Skin epidermis (tissue), 12 donors: Measurements from ENCODE around the gene RPS16.
"Not testable (repeated sequence)": the region's sequence is repeated elsewhere in the genome, so short reads cannot be mapped to it uniquely, and the experiment has no call there.

Source experiments
- H3K27ac ChIP-seq, 21 experiments: fragments of 200-600 bp; sonication (generic) in 11 of 21; one replicate each; pipeline ENCODE4 v1.5.0; 2020; ENCODE audit warnings: mild to moderate bottlenecking in 3 of 21, inconsistent platforms in 2 of 21, moderate library complexity in 2 of 21
- H3K4me3 ChIP-seq, 7 experiments: fragments of 200-600 bp; sonication (generic) in 2 of 7; one replicate each; pipeline ENCODE4 v1.5.0; 2020; ENCODE audit warnings: inconsistent platforms in 2 of 7, mild to moderate bottlenecking in 2 of 7, moderate library complexity in 1 of 7

Gene RPS16

GRCh38 chr19:39463403-39463802, 27.7 kb upstream of the RPS16 start:
- H3K27ac ChIP-seq: no peak overlapping the region
- H3K4me3 ChIP-seq: no peak overlapping the region

GRCh38 chr19:39451257-39451656, 15.5 kb upstream of the RPS16 start:
- not testable (repeated sequence) for H3K27ac ChIP-seq, H3K4me3 ChIP-seq

GRCh38 chr19:39449116-39449797, 13.5 kb upstream of the RPS16 start:
- no peak overlapping the region for H3K4me3 ChIP-seq
- H3K27ac ChIP-seq: no peak overlapping the region

DNA sequence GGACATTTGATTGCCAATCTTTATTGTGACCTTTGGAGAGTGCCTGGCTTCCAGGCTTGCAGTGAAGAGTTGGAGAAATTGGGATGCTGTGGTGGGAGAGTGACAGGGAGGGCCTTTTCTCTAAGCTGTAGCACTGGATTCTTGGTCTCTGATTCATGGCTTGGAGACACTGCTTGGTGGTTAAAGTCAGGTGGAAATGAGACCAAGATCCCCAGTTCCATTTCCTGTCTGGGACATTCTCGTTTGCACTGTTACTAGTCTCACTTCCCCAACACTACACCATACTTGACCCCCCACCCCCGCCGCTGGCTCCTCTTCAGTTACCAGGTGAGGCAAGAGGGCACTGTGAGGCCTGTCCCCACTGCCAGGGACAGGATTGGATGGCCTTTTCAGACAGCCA, 12.5 kb upstream of the RPS16 start:
- peak overlapping the region in 2 of 21 experiments; percentile 21 to 57 for H3K27ac ChIP-seq

DNA sequence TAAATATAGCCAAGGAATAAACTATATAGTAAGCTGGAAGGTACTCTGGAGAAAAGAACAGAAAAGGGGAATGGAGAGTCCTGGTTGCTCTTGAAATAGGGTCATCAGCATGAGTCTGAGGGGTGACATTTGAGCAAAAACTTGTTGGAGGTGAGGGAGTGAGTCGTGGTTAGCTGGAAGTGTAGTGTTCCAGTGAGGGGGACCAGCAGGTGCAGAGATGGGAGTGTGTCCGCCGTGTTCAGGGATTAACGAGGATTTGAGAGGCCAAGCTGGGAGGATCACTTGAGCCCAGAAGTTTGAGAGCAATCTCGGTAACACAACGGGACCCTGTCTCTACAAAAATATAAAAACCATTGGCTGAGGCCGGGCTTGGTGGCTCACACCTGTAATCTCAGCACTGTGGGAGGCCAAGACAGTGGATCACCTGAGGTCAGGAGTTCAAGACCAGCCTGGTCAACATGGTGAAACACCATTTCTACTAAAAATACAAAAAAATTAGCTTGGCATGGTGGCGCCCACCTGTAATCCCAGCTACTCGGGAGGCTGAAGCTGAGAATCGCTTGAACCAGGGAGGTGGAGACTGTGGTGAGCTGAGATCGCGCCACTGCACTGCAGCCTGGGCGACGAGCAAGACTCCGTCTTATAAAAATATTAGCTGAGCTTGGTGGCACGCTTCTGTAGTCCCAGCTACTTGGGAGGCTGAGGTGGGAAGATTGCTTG, 10.8 kb upstream of the RPS16 start:
- H3K4me3 ChIP-seq: peak overlapping the region; percentile 64 to 98 (median 85)
- peak overlapping the region in 17 of 21 experiments; percentile 74 to 97 (median 92) for H3K27ac ChIP-seq

More for the DNA sequence above, 12.5 kb upstream of the RPS16 start:
- H3K4me3 ChIP-seq: no peak overlapping the region

- Histone ChIP-seq H3K27ac (peak within 1 kb of the TSS; percentile 74 to 97 (median 90)), H3K4me3 (peak within 1 kb of the TSS; percentile 64 to 98 (median 85))
These were observed 9.7 kb upstream of the RPS16 start, which contains the start of gene SUPT5H for GRCh38 chr19:39445196-39446111. TSS of gene SUPT5H (plus strand) at chr19:39445582. CDS start at chr19:39445891, 309 bp downstream.

- Histone ChIP-seq H3K4me3 (peak overlapping the region; percentile 64 to 98 (median 85)), H3K27ac (peak overlapping the region; percentile 70 to 97 (median 90))
These were observed 8.9 kb upstream of the RPS16 start for GRCh38 chr19:39444598-39445195.

GRCh38 chr19:39438270-39438934, 2.7 kb upstream of the RPS16 start:
- Histone ChIP-seq H3K27ac (no peak overlapping the region), H3K4me3 (no peak overlapping the region)

- H3K4me3 ChIP-seq: peak overlapping the region; percentile 26 to 99 (median 88)
- H3K27ac ChIP-seq: peak overlapping the region in 20 of 21 experiments; percentile 77 to 98 (median 92)
These were observed 584 bp upstream of the RPS16 start for GRCh38 chr19:39436350-39436716.

DNA sequence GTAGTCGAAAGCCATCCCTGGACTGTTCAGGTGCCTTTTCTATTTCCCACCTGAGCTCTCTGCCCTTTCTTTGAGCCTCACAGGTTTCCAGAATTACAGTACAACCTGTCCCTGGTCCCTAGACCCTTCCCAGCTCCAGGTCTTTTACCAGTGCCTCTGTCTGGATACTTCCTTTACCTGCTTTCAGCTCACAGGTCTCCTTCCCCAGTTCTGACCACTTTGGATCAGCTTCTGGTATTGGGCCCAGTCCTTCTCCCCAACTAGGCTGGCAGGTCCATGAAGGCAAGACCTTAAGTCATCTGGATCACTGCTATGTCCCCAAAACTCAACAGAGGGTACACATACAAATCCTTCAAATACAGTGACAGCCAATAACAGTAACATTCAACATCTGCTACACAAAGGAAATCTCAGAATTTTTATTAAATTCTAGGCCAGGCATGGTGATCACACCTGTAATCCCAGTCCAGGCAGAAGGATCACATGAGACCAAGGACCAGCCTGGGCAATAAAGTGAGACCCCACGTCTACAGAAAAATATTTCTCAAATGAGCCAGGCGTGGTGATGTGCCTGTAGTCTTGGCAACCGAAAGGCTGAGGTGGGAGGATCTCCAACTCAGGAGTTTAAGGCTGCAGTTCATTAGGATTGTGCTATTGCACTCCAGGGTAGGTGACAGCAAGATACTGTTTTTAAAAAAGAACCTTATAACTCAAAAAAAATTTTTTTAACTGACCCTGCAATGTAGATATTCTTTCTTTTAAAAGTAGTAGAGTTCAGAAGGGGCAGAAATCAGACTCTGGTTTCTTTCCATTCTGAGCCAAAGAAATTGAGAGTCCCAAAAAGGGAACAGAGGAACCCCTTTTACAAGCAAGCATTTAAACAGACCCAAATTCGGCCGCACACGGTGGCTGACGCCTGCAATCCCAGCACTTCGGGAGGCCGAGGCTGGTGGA, 1.3 kb downstream of the RPS16 start:
- Histone ChIP-seq H3K4me3 (peak overlapping the region; percentile 61 to 99 (median 88)), H3K27ac (peak overlapping the region in 16 of 21 experiments; percentile 16 to 98 (median 93))

- peak overlapping the region in 11 of 21 experiments; percentile 16 to 98 (median 90) for H3K27ac ChIP-seq
- H3K4me3 ChIP-seq: no peak overlapping the region
These were observed 2.2 kb downstream of the RPS16 start for GRCh38 chr19:39433480-39434079.

DNA sequence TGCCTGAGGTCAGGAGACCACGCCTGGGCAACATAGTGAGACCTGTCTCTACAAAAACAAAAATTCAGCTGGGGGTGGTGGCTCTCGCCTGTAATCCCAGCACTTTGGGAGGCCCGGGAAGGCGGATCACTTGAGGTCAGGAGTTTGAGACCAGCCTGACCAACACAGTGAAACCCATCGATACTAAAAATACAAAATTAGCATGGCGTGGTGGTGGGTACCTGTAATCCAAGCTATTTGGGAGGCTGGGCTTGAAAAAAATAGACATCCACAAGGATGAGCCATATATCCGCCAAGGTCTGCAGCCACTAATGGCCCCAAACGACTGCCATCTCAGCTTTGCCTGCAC, 3.1 kb downstream of the RPS16 start:
- H3K4me3 ChIP-seq: no peak overlapping the region
- H3K27ac ChIP-seq: peak overlapping the region in 3 of 21 experiments; percentile 39 to 98 (median 85)

- Histone ChIP-seq H3K4me3 (no peak overlapping the region), H3K27ac (peak overlapping the region; percentile 43 to 98 (median 82))
These were observed 4.8 kb downstream of the RPS16 start for GRCh38 chr19:39430675-39431593.

DNA sequence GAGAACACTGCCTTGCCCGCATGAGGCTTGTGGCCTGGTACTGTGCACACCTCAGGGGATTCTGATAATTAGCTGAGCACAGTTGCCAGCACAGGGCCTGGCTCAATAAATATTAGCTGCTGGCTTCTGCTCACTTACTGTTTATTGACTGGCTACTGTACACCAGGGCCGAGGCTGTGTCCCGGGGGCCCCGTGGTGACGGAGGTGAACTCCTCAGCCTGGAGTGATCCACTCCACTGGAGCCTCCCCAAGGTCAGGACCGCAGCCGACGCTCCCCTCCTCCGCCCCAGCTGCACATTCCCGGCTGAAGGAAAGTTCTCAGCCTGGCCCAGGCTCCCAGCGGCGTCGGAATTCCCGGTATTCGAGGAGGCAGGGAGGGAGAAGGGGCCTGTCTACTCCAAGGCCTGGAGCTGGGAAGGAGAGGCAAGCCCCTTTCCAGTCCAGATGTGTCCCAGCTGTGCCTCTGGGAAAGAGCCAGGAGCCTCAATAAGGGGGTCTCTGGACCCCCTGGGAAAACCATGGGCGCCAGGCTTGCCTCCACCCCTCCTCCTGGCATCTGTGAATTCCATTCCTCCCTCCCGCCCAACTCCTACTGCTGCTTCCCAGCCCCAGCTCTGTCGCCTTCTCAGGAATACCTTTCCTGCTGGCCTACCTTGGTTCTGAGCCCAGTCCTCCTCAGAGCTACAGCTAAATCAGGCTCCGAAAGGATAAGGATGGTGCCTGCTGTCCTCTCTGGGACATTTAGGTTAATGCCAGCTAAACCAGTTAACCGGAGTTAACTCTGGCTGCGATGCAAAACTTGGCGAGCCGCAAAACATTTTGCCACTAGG, 7.3 kb downstream of the RPS16 start:
- no peak overlapping the region for H3K4me3 ChIP-seq
- peak overlapping the region in 20 of 21 experiments; percentile 14 to 85 (median 66) for H3K27ac ChIP-seq

DNA sequence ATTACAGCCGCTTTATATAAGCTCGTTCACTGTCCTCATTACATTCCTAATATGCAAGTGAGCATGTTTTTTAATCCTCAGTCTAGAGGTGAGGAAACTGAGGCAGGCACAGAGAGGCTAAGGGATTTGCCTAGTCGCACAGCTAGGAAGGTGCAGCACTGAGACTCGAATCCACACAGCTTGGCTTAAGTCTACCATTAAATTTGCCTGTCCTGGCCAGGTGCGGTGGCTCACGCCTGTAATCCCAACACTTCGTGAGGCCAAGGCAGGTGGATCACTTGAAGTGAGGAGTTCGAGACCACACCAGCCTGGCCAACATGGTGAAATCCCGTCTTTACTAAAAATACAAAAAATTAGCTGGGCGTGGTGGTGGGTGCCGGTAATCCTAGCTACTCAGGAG, 8.0 kb downstream of the RPS16 start:
- Histone ChIP-seq H3K4me3 (no peak overlapping the region), H3K27ac (peak overlapping the region in 2 of 21 experiments; percentile 65 to 84)

DNA sequence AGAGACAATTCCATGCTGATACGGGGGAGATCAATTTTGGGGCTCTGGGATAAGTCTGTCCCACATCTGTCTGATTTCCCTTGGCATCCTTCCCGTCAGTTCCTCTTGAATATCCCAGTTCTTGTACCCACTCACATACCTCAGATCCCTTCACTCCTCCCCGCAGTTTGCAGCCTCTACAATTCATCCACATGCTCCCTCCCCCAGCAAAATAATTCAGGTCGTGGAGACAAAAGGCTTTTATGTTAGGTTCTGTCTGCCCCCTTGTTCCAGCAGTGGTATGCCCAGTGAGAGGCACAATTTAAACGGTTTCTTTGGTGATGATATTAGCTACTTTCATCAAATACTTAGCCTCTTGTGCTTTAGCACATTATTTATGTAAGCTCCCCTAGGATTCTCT, 9.6 kb downstream of the RPS16 start:
- Histone ChIP-seq H3K4me3 (no peak overlapping the region), H3K27ac (no peak overlapping the region)
